Measurements from ENCODE around the gene CHURC1. TPM values are rescaled to one million over a fixed set of nuclear protein-coding genes. Genes with fewer than 3 reads are reported as not detected.

Gene CHURC1
- total RNA-seq, 2 donors from 2014 or later: 29.1 to 43.2 TPM

DNA sequence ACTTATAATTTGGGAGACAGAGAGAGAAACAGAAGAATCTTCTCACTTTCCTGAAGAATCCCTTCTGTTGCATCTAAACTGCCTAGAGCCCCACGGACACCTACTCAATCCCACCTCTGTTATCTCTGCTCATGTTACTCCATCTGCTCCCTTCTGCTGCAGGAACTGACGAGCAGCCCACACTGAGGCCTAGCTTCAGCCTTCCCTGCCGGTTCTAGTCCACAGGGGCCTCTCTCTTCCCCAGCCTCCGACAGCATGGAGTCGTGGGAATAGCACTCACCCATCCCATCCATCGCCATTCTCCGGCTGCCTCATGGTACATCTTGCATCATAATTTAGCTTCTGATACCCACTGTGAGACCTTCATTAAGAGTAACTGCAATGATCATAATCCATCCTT is 53.9 kb downstream of the CHURC1 start:
- no peak overlapping the region for H3K27ac ChIP-seq
- H3K36me3 ChIP-seq (replicated peaks in 1 of 2; ENCODE audit: insufficient read depth in 1 of 2, low read depth in 2 of 2): no peaks in the 10 kb centered on the region
- no peak overlapping the region for H3K4me3 ChIP-seq
- no peak for TF ChIP-seq POLR2A (IDR thresholded peaks at IDR 0.05)
- TF ChIP-seq, protein P1, sequence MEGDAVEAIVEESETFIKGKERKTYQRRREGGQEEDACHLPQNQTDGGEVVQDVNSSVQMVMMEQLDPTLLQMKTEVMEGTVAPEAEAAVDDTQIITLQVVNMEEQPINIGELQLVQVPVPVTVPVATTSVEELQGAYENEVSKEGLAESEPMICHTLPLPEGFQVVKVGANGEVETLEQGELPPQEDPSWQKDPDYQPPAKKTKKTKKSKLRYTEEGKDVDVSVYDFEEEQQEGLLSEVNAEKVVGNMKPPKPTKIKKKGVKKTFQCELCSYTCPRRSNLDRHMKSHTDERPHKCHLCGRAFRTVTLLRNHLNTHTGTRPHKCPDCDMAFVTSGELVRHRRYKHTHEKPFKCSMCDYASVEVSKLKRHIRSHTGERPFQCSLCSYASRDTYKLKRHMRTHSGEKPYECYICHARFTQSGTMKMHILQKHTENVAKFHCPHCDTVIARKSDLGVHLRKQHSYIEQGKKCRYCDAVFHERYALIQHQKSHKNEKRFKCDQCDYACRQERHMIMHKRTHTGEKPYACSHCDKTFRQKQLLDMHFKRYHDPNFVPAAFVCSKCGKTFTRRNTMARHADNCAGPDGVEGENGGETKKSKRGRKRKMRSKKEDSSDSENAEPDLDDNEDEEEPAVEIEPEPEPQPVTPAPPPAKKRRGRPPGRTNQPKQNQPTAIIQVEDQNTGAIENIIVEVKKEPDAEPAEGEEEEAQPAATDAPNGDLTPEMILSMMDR (IDR thresholded peaks at IDR 0.05): no peak
- DNase-seq (no peak), ATAC-seq (no peak)
- H3K27me3 ChIP-seq: no peaks in the 10 kb centered on the region
- H3K9me3 ChIP-seq: no peaks in the 10 kb centered on the region
- H3K4me1 ChIP-seq: peaks cover 17% of the 10 kb centered on the region
- WGBS, 2 donors: 91 to 92% methylated on average over 7 of the region's 7 CpGs
- intact Hi-C loops (cut with DNase I): no loop called here

- Histone ChIP-seq H3K4me3 (no peak overlapping the region), H3K27me3 (no peaks in the 10 kb centered on the region), H3K27ac (no peak overlapping the region), H3K9me3 (no peaks in the 10 kb centered on the region), H3K4me1 (peaks cover 17% of the 10 kb centered on the region), H3K36me3 (replicated peaks in 1 of 2; ENCODE audit: insufficient read depth in 1 of 2, low read depth in 2 of 2) (no peaks in the 10 kb centered on the region)
- intact Hi-C loops (cut with DNase I): no loop called here
- 82 to 86% methylated on average over 6 of the region's 6 CpGs for WGBS, 2 donors
- DNase-seq (no peak), ATAC-seq (no peak)
- TF ChIP-seq, protein P1 (IDR thresholded peaks at IDR 0.05): no peak
- TF ChIP-seq POLR2A (IDR thresholded peaks at IDR 0.05): no peak
Measured at GRCh38 chr14:64968651-64969050, 54.4 kb downstream of the CHURC1 start.

DNA sequence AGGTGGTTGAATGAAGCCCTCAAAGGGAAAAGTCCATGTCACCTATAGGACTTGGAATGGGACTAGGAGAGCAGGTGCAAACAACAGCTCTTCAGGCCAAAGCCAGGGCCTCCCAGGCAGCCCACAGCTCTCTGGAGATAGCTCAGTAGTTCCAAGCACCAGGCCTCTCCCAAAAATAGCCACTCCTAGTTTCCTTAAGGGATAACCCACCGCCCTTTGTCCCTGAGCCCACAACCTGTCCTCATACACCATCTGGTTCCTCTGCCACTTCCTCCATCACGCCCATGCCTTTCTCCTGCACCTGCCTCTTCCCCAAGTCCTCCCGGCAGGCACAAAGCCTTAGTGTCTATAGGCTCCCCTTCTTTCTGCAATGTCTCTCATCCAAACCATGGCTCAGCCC is 55.8 kb downstream of the CHURC1 start:
- Histone ChIP-seq H3K27me3 (no peaks in the 10 kb centered on the region), H3K36me3 (replicated peaks in 1 of 2; ENCODE audit: insufficient read depth in 1 of 2, low read depth in 2 of 2) (no peaks in the 10 kb centered on the region), H3K4me1 (peaks cover 17% of the 10 kb centered on the region), H3K9me3 (no peaks in the 10 kb centered on the region), H3K4me3 (no peak overlapping the region), H3K27ac (no peak overlapping the region)
- DNase-seq (no peak), ATAC-seq (no peak)
- 76 to 87% methylated on average over 3 of the region's 3 CpGs for WGBS, 2 donors
- intact Hi-C loops (cut with DNase I): loop anchor here (10.0 kb wide), 1 partner anchor 145 kb away; no protein-coding TSS in a partner anchor
- no peak for TF ChIP-seq POLR2A (IDR thresholded peaks at IDR 0.05)
- TF ChIP-seq, protein P1 (IDR thresholded peaks at IDR 0.05): no peak

- DNase-seq: no peak
Measured at GRCh38 chr14:64970776-64971477, 56.7 kb downstream of the CHURC1 start.

More at GRCh38 chr14:64970776-64971477, 56.7 kb downstream of the CHURC1 start:
- intact Hi-C loops (cut with DNase I): loop anchor here (10.0 kb wide), 1 partner anchor 146 kb away; no protein-coding TSS in a partner anchor
- peak overlapping the region in 1 of 2 donors; percentile 8 for H3K4me3 ChIP-seq
- no peaks in the 10 kb centered on the region for H3K9me3 ChIP-seq
- no peaks in the 10 kb centered on the region for H3K27me3 ChIP-seq
- peaks cover 17% of the 10 kb centered on the region for H3K4me1 ChIP-seq
- ATAC-seq: no peak
- H3K36me3 ChIP-seq (replicated peaks in 1 of 2; ENCODE audit: insufficient read depth in 1 of 2, low read depth in 2 of 2): no peaks in the 10 kb centered on the region
- TF ChIP-seq, protein P1 (IDR thresholded peaks at IDR 0.05): no peak
- 70 to 72% methylated on average over 6 to 8 of the region's 8 CpGs for WGBS, 2 donors
- no peak overlapping the region for H3K27ac ChIP-seq
